ENCODE data around the gene POLR3G.

The POLR3G gene

DNA sequence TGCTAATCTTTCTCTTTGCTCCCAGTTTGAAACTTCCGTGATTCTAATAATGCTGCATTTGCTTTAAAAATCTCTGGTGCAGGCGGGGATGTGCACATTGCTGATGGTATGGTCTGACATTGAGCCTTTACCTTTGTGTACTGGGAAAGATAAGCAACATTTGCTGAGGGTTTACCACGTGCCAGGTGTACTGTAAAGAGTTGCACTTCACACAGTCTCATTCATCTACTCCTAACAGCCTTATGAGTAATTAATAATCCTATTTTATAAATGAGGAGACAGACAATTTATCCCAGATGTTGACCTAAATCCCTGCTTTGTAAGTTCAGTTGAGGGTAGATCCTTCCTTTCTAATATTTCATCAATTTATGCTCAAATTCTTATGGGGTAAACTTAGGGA lies 83.2 kb downstream of the POLR3G start:
- ChIA-PET CTCF (no interaction called here), POLR2A (interaction anchor here (0.6 kb wide), 1 partner anchor 11 kb away, joined by 3 read pairs; no protein-coding TSS in a partner anchor)
- H3K4me3 ChIP-seq (ENCODE audit: control insufficient read depth in 1 of 7, extremely low read depth in 1 of 7, insufficient read depth in 4 of 7, low read depth in 2 of 7, low read length in 6 of 7), result peak overlapping the region in 6 of 7 experiments; percentile 49 to 74 (median 59)

GRCh38 chr5:90558344-90559192 lies 83.9 kb downstream of the POLR3G start, which contains the start of gene ADGRV1:
ADGRV1 (plus strand) TSS chr5:90558797; CDS start chr5:90558896, 99 bp downstream.
- Histone ChIP-seq H3K36me3 (ENCODE audit: control insufficient read depth in 4 of 4, insufficient read depth in 4 of 4, low read length in 3 of 4) (no peaks in the 10 kb centered on the region), H3K4me3 (ENCODE audit: control insufficient read depth in 1 of 7, extremely low read depth in 1 of 7, insufficient read depth in 4 of 7, low read depth in 2 of 7, low read length in 6 of 7) (peak within 1 kb of the TSS; percentile 27 to 74 (median 55)), H3K27me3 (replicated peaks in 2 of 5; ENCODE audit: control insufficient read depth in 4 of 5, insufficient read depth in 5 of 5, low read length in 4 of 5) (peaks cover 11 to 75% (median 31%) of the 10 kb centered on the region in 5 experiments), H3K27ac (ENCODE audit: insufficient read depth in 1 of 2, low read depth in 1 of 2, low read length in 2 of 2, poor library complexity in 1 of 2, severe bottlenecking in 2 of 2) (no peak within 1 kb of the TSS), H3K4me1 (ENCODE audit: control extremely low read depth in 1 of 4, control insufficient read depth in 4 of 4, insufficient read depth in 4 of 4, low read length in 3 of 4) (peaks cover 0 to 17% (median 14%) of the 10 kb centered on the region in 4 experiments), H3K9me3 (ENCODE audit: control extremely low read depth in 1 of 5, control insufficient read depth in 4 of 5, insufficient read depth in 2 of 5, low read depth in 1 of 5, low read length in 4 of 5) (no peaks in the 10 kb centered on the region)
- WGBS (ENCODE audit: insufficient coverage), result 0% methylated on average over 39 of the region's 60 CpGs
- ChIA-PET CTCF (no interaction called here), POLR2A (interaction anchor here (0.6 kb wide), 1 partner anchor 12 kb away, joined by 3 read pairs; no protein-coding TSS in a partner anchor)
- peak in 2 of 3 donors; percentile 31 to 46 for DNase-seq

More for the DNA sequence above, 83.2 kb downstream of the POLR3G start:
- no peaks in the 10 kb centered on the region for H3K9me3 ChIP-seq (ENCODE audit: control extremely low read depth in 1 of 5, control insufficient read depth in 4 of 5, insufficient read depth in 2 of 5, low read depth in 1 of 5, low read length in 4 of 5)
- WGBS (ENCODE audit: insufficient coverage), result 32% methylated on average over 2 of the region's 3 CpGs
- DNase-seq, result peak in 1 of 3 donors; percentile 28
- peaks cover 11 to 75% (median 28%) of the 10 kb centered on the region in 5 experiments for H3K27me3 ChIP-seq (replicated peaks in 2 of 5; ENCODE audit: control insufficient read depth in 4 of 5, insufficient read depth in 5 of 5, low read length in 4 of 5)
- no peak overlapping the region for H3K27ac ChIP-seq (ENCODE audit: insufficient read depth in 1 of 2, low read depth in 1 of 2, low read length in 2 of 2, poor library complexity in 1 of 2, severe bottlenecking in 2 of 2)
- no peaks in the 10 kb centered on the region for H3K36me3 ChIP-seq (ENCODE audit: control insufficient read depth in 4 of 4, insufficient read depth in 4 of 4, low read length in 3 of 4)
- peaks cover 0 to 17% (median 14%) of the 10 kb centered on the region in 4 experiments for H3K4me1 ChIP-seq (ENCODE audit: control extremely low read depth in 1 of 4, control insufficient read depth in 4 of 4, insufficient read depth in 4 of 4, low read length in 3 of 4)

DNA sequence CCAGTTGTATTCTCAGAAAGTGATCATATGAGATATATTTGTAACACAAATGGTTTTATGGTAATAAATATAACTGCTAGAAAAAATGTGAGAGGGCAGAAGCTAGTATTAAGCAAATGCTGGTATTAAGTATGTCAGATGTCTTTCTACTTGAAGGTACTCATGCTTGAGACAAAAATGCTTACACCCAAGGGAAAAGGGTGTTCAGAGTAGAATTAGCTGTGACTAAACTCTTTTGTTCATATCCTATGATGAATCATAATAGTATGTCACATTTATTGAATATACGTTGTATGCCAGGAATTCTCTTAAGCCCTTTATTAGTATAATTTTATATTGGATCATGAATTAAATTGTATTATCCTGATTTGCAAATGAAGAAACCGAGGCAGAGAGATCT lies 86.1 kb downstream of the POLR3G start:
- CTCF ChIA-PET, result interaction anchor here (0.9 to 1.2 kb wide), 2 partner anchors 10 to 11 kb away, joined by 3 read pairs; no protein-coding TSS in a partner anchor
- Histone ChIP-seq H3K9me3 (ENCODE audit: control extremely low read depth in 1 of 5, control insufficient read depth in 4 of 5, insufficient read depth in 2 of 5, low read depth in 1 of 5, low read length in 4 of 5) (no peaks in the 10 kb centered on the region), H3K27ac (ENCODE audit: insufficient read depth in 1 of 2, low read depth in 1 of 2, low read length in 2 of 2, poor library complexity in 1 of 2, severe bottlenecking in 2 of 2) (no peak overlapping the region), H3K4me3 (ENCODE audit: control insufficient read depth in 1 of 7, extremely low read depth in 1 of 7, insufficient read depth in 4 of 7, low read depth in 2 of 7, low read length in 6 of 7) (no peak overlapping the region), H3K4me1 (ENCODE audit: control extremely low read depth in 1 of 4, control insufficient read depth in 4 of 4, insufficient read depth in 4 of 4, low read length in 3 of 4) (peaks cover 0 to 17% (median 14%) of the 10 kb centered on the region in 4 experiments), H3K36me3 (ENCODE audit: control insufficient read depth in 4 of 4, insufficient read depth in 4 of 4, low read length in 3 of 4) (no peaks in the 10 kb centered on the region), H3K27me3 (replicated peaks in 2 of 5; ENCODE audit: control insufficient read depth in 4 of 5, insufficient read depth in 5 of 5, low read length in 4 of 5) (peaks cover 11 to 69% (median 31%) of the 10 kb centered on the region in 5 experiments)
- POLR2A ChIA-PET, result no interaction called here
- no CpG with 5 or more reads among the region's 2 CpGs for WGBS (ENCODE audit: insufficient coverage)
- DNase-seq, result no peak

DNA sequence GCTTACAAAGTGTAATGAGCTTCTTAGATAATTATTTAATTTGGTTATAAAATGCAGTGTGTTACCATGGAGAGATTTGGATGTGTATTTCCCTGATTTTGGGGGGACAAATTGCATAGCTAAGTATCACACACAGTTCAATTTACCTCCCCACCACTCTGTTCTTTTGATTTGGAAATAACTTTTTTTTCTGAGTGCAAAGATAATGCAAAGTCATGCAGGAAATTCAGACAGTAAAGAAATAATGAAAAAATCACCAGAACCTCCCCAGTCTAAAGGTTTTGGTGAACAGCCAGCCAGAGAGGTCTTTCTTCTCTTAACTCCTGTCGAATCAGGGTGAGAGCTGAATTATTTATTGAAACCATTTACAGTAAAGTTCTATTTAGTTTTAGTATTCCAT lies 87.1 kb downstream of the POLR3G start:
- POLR2A ChIA-PET, result interaction anchor here (0.6 kb wide), 1 partner anchor 129 kb away, joined by 3 read pairs; no protein-coding TSS in a partner anchor
- Histone ChIP-seq H3K4me3 (ENCODE audit: control insufficient read depth in 1 of 7, extremely low read depth in 1 of 7, insufficient read depth in 4 of 7, low read depth in 2 of 7, low read length in 6 of 7) (no peak overlapping the region), H3K27ac (ENCODE audit: insufficient read depth in 1 of 2, low read depth in 1 of 2, low read length in 2 of 2, poor library complexity in 1 of 2, severe bottlenecking in 2 of 2) (no peak overlapping the region), H3K4me1 (ENCODE audit: control extremely low read depth in 1 of 4, control insufficient read depth in 4 of 4, insufficient read depth in 4 of 4, low read length in 3 of 4) (peaks cover 0 to 17% (median 14%) of the 10 kb centered on the region in 4 experiments), H3K27me3 (replicated peaks in 2 of 5; ENCODE audit: control insufficient read depth in 4 of 5, insufficient read depth in 5 of 5, low read length in 4 of 5) (peaks cover 11 to 60% (median 28%) of the 10 kb centered on the region in 5 experiments), H3K9me3 (ENCODE audit: control extremely low read depth in 1 of 5, control insufficient read depth in 4 of 5, insufficient read depth in 2 of 5, low read depth in 1 of 5, low read length in 4 of 5) (no peaks in the 10 kb centered on the region), H3K36me3 (ENCODE audit: control insufficient read depth in 4 of 4, insufficient read depth in 4 of 4, low read length in 3 of 4) (no peaks in the 10 kb centered on the region)
- peak in 2 of 3 donors; percentile 15 to 22 for DNase-seq
- CTCF ChIA-PET, result interaction anchor here (1.0 to 1.4 kb wide), 3 partner anchors 10 to 11 kb away, joined by 3 read pairs; no protein-coding TSS in a partner anchor
- no CpG with 5 or more reads among the region's 1 CpG for WGBS (ENCODE audit: insufficient coverage)

GRCh38 chr5:90562341-90562740 lies 87.7 kb downstream of the POLR3G start:
- ChIA-PET POLR2A (interaction anchor here (0.6 kb wide), 1 partner anchor 130 kb away, joined by 3 read pairs; no protein-coding TSS in a partner anchor), CTCF (interaction anchor here (1.4 to 2.5 kb wide), 2 partner anchors 8 to 12 kb away, joined by 3 to 8 read pairs; no protein-coding TSS in a partner anchor)
- Histone ChIP-seq H3K27ac (ENCODE audit: insufficient read depth in 1 of 2, low read depth in 1 of 2, low read length in 2 of 2, poor library complexity in 1 of 2, severe bottlenecking in 2 of 2) (no peak overlapping the region), H3K4me1 (ENCODE audit: control extremely low read depth in 1 of 4, control insufficient read depth in 4 of 4, insufficient read depth in 4 of 4, low read length in 3 of 4) (peaks cover 0 to 17% (median 14%) of the 10 kb centered on the region in 4 experiments), H3K4me3 (ENCODE audit: control insufficient read depth in 1 of 7, extremely low read depth in 1 of 7, insufficient read depth in 4 of 7, low read depth in 2 of 7, low read length in 6 of 7) (no peak overlapping the region), H3K9me3 (ENCODE audit: control extremely low read depth in 1 of 5, control insufficient read depth in 4 of 5, insufficient read depth in 2 of 5, low read depth in 1 of 5, low read length in 4 of 5) (no peaks in the 10 kb centered on the region), H3K27me3 (replicated peaks in 2 of 5; ENCODE audit: control insufficient read depth in 4 of 5, insufficient read depth in 5 of 5, low read length in 4 of 5) (peaks cover 8 to 54% (median 24%) of the 10 kb centered on the region in 5 experiments), H3K36me3 (ENCODE audit: control insufficient read depth in 4 of 4, insufficient read depth in 4 of 4, low read length in 3 of 4) (no peaks in the 10 kb centered on the region)
- no peak for DNase-seq
- 100% methylated on average over 4 of the region's 5 CpGs for WGBS (ENCODE audit: insufficient coverage)

DNA sequence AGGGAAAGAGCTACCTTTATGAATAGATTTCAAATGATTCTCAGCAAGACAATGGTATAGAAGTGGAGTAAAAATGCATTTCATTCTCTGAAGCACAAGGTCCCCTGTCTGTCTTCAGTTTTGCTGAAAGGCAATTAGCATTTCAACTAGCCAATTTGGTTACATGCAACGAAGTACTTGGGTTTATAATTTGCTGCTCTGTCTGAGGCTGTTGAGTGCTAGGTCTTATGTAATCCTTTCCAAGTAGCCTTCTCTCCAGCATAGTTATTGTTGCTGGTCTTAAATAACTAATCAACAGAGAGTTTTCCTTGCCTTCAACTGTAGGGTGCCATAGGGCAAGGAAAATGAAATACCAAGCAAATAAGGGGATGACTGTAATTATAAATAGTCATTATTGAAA lies 88.4 kb downstream of the POLR3G start:
- Histone ChIP-seq H3K4me1 (ENCODE audit: control extremely low read depth in 1 of 4, control insufficient read depth in 4 of 4, insufficient read depth in 4 of 4, low read length in 3 of 4) (peaks cover 0 to 12% (median 11%) of the 10 kb centered on the region in 4 experiments), H3K4me3 (ENCODE audit: control insufficient read depth in 1 of 7, extremely low read depth in 1 of 7, insufficient read depth in 4 of 7, low read depth in 2 of 7, low read length in 6 of 7) (no peak overlapping the region), H3K9me3 (ENCODE audit: control extremely low read depth in 1 of 5, control insufficient read depth in 4 of 5, insufficient read depth in 2 of 5, low read depth in 1 of 5, low read length in 4 of 5) (no peaks in the 10 kb centered on the region), H3K27me3 (replicated peaks in 2 of 5; ENCODE audit: control insufficient read depth in 4 of 5, insufficient read depth in 5 of 5, low read length in 4 of 5) (peaks cover 5 to 46% (median 16%) of the 10 kb centered on the region in 5 experiments), H3K27ac (ENCODE audit: insufficient read depth in 1 of 2, low read depth in 1 of 2, low read length in 2 of 2, poor library complexity in 1 of 2, severe bottlenecking in 2 of 2) (no peak overlapping the region), H3K36me3 (ENCODE audit: control insufficient read depth in 4 of 4, insufficient read depth in 4 of 4, low read length in 3 of 4) (no peaks in the 10 kb centered on the region)
- no peak for DNase-seq
- ChIA-PET CTCF (interaction anchor here (2.5 kb wide), 1 partner anchor 9 kb away, joined by 8 read pairs; no protein-coding TSS in a partner anchor), POLR2A (no interaction called here)
- WGBS (ENCODE audit: insufficient coverage), result no CpG with 5 or more reads among the region's 1 CpG
